Activated gamma-delta T cell treated with Interleukin-2 at 50 U/mL for 16 hours (primary cell): ENCODE measurements around the gene PDSS2.
"Not testable (repeated sequence)": the region's sequence is repeated elsewhere in the genome, so short reads cannot be mapped to it uniquely, and the experiment has no call there.

ENCODE experiments used
- DNase-seq: peaks from one replicate; pipeline ENCODE4 v3.0.0-alpha.2; 2020

Gene PDSS2

GRCh38 chr6:107459283-107460082 is at the start of gene PDSS2:
PDSS2 (minus strand) TSS chr6:107459564; CDS start chr6:107459285, 279 bp downstream.
- DNase-seq: peak; percentile 96

- no peak for DNase-seq
Observed at GRCh38 chr6:107506145-107506544, 46.8 kb upstream of the PDSS2 start.

- DNase-seq: no peak
Observed at GRCh38 chr6:107504270-107505026, 45.1 kb upstream of the PDSS2 start.

- no peak for DNase-seq
Observed at GRCh38 chr6:107496892-107497684, 37.7 kb upstream of the PDSS2 start.

- no peak for DNase-seq
Observed at GRCh38 chr6:107495971-107496370, 36.6 kb upstream of the PDSS2 start.

- DNase-seq: no peak
Observed at GRCh38 chr6:107495196-107495643, 35.9 kb upstream of the PDSS2 start.

GRCh38 chr6:107493158-107494057 is 34.0 kb upstream of the PDSS2 start:
- no peak for DNase-seq

GRCh38 chr6:107491760-107492660 is 32.6 kb upstream of the PDSS2 start:
- DNase-seq: no peak

- no peak for DNase-seq
Observed at GRCh38 chr6:107491138-107491609, 31.8 kb upstream of the PDSS2 start.

GRCh38 chr6:107490566-107491137 is 31.3 kb upstream of the PDSS2 start:
- no peak for DNase-seq

GRCh38 chr6:107489636-107490565 is 30.5 kb upstream of the PDSS2 start, which contains the start of gene SOBP:
SOBP (plus strand) TSS chr6:107490117; CDS start chr6:107490617, 500 bp downstream.
- peak; percentile 39 for DNase-seq

- no peak for DNase-seq
Observed at GRCh38 chr6:107488875-107489635, 29.7 kb upstream of the PDSS2 start.

GRCh38 chr6:107488174-107488874 is 29.0 kb upstream of the PDSS2 start:
- DNase-seq: no peak

- no peak for DNase-seq
Observed at GRCh38 chr6:107485157-107485556, 25.8 kb upstream of the PDSS2 start.

GRCh38 chr6:107479089-107479690 is 19.8 kb upstream of the PDSS2 start:
- no peak for DNase-seq

GRCh38 chr6:107475826-107476225 is 16.5 kb upstream of the PDSS2 start:
- not testable (repeated sequence) for DNase-seq

- DNase-seq: not testable (repeated sequence)
Observed at GRCh38 chr6:107475360-107475759, 16.0 kb upstream of the PDSS2 start.
